Measurements from ENCODE around the gene CLASP1. TPM values are rescaled to one million over a fixed set of nuclear protein-coding genes. Genes with fewer than 3 reads are reported as not detected.

Gene CLASP1
- total and polyA plus RNA-seq, 2 donors (not counting 3 experiments of a cell fraction or from before 2014, with no cell fraction given) = 10.0 to 57.9 TPM

DNA sequence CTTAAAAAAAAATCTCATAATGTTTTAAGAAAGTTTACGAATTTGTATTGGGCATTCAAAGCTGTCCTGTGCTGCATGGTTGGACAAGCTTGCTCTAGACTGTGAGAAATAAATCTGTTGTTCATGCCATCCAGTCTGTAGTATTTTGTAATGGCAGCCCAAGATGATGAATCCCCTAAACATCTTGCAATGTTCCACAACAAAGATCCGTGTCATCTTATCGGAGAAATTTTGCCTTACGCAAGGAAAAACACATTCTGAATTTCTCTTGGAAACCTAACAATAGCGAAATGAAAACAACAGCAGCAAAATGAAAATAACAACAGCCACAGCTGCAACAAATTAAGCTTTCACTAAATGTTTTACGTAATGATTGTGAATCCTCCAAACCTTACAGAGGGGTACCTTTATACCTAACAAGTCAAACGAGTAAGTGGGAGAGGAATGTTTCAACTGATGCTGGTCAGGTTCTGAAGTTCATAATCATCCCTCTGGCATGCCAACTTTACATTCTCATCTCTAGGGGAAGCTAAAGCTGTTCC lies 194.6 kb downstream of the CLASP1 start:
- dilution Hi-C loops (cut with MboI; ENCODE audit: extremely low pct_ligation_motif_present, low sequenced_read_pairs) = no loop called here
- Histone ChIP-seq H3K9me1 (replicated peaks; ENCODE audit: control insufficient read depth, extremely low read depth, insufficient read depth, low read length) (no peaks in the 10 kb centered on the region), H3K4me3 (replicated peaks in 1 of 3; ENCODE audit: insufficient read depth in 1 of 3, low read depth in 1 of 3, low read length in 3 of 3) (no peak overlapping the region), H3K4me1 (ENCODE audit: control insufficient read depth, extremely low read depth, insufficient read depth, low read length) (no peaks in the 10 kb centered on the region), H3K9me3 (replicated peaks; ENCODE audit: control insufficient read depth, insufficient read depth, low read length) (no peaks in the 10 kb centered on the region), H2AFZ (ENCODE audit: low read depth, low read length) (no peak overlapping the region), H3K4me2 (ENCODE audit: insufficient read depth, low read length) (no peak overlapping the region), H3K36me3 (ENCODE audit: control insufficient read depth in 2 of 2, extremely low read depth in 1 of 2, insufficient read depth in 2 of 2, low read length in 2 of 2) (peaks cover 2 to 9% of the 10 kb centered on the region in 2 experiments), H3K9ac (replicated peaks; ENCODE audit: extremely low read depth, insufficient read depth, low read length) (no peak overlapping the region), H3K27me3 (ENCODE audit: control insufficient read depth in 2 of 2, insufficient read depth in 2 of 2, low read length in 2 of 2) (no peaks in the 10 kb centered on the region), H3K27ac (ENCODE audit: insufficient read depth, low read depth, low read length) (no peak overlapping the region), H3K79me2 (ENCODE audit: control insufficient read depth, insufficient read depth, low read length) (no peaks in the 10 kb centered on the region), H4K20me1 (replicated peaks; ENCODE audit: control insufficient read depth, extremely low read depth, insufficient read depth, low read length) (no peaks in the 10 kb centered on the region)
- DNase-seq (ENCODE audit: low read depth, low spot score) (no peak), FAIRE-seq (no peak)
- intact Hi-C loops (cut with micrococcal nuclease) = no loop called here
- ChIA-PET CTCF (interaction anchor here (1.2 kb wide), 1 partner anchor 53 kb away, joined by 3 read pairs; no protein-coding TSS in a partner anchor), POLR2A (no interaction called here)
- TF ChIP-seq FOS (IDR thresholded peaks at IDR 0.05; ENCODE audit: borderline replicate concordance, insufficient read depth, low read length) = no peak
- no peak for TF ChIP-seq POLR2AphosphoS5 (IDR thresholded peaks at IDR 0.05; ENCODE audit: insufficient read depth, low read depth, low read length)
- TF ChIP-seq MYC (IDR thresholded peaks at IDR 0.05; ENCODE audit: low read depth, low read length) = no peak
- no peak for TF ChIP-seq JUN (IDR thresholded peaks at IDR 0.05; ENCODE audit: borderline replicate concordance, insufficient read depth, insufficient read length, low read depth)
- TF ChIP-seq EZH2 (IDR thresholded peaks at IDR 0.05; ENCODE audit: borderline replicate concordance, low read depth, low read length, severe bottlenecking) = no peak
- no TSS peak for BruUV-seq (replicated peaks)

DNA sequence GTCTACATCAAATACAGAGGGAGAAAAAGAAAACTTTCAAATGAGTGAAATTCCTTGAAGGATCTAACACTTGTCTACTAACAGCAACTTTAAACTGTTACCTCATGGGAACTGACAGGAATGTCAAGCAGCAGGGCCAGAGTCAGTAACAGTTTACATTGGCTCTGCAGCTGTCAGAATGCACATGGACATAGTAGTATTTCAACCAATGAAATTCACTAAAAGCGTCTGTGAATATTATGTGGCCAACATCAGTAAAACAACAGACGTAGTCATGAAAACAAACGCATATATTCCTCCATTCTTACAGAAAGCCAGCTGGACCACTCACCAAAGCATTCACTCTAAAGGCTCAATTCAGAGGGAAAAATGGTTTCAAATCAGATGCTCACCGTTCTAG lies 197.9 kb downstream of the CLASP1 start:
- no peaks in the 10 kb centered on the region for H3K4me1 ChIP-seq (ENCODE audit: control insufficient read depth, extremely low read depth, insufficient read depth, low read length)
- H2AFZ ChIP-seq (ENCODE audit: low read depth, low read length) = no peak overlapping the region
- ChIA-PET CTCF (interaction anchor here (1.3 kb wide), 1 partner anchor 22 kb away, joined by 3 read pairs; no protein-coding TSS in a partner anchor), POLR2A (no interaction called here)
- no peaks in the 10 kb centered on the region for H3K9me3 ChIP-seq (replicated peaks; ENCODE audit: control insufficient read depth, insufficient read depth, low read length)
- intact Hi-C loops (cut with micrococcal nuclease) = no loop called here
- H3K9ac ChIP-seq (replicated peaks; ENCODE audit: extremely low read depth, insufficient read depth, low read length) = no peak overlapping the region
- DNase-seq (ENCODE audit: low read depth, low spot score) (no peak), FAIRE-seq (no peak)
- no peaks in the 10 kb centered on the region for H3K27me3 ChIP-seq (ENCODE audit: control insufficient read depth in 2 of 2, insufficient read depth in 2 of 2, low read length in 2 of 2)
- no peaks in the 10 kb centered on the region for H4K20me1 ChIP-seq (replicated peaks; ENCODE audit: control insufficient read depth, extremely low read depth, insufficient read depth, low read length)
- no TSS peak for BruUV-seq (replicated peaks)
- H3K9me1 ChIP-seq (replicated peaks; ENCODE audit: control insufficient read depth, extremely low read depth, insufficient read depth, low read length) = no peaks in the 10 kb centered on the region
- H3K4me3 ChIP-seq (replicated peaks in 1 of 3; ENCODE audit: insufficient read depth in 1 of 3, low read depth in 1 of 3, low read length in 3 of 3) = no peak overlapping the region
- H3K4me2 ChIP-seq (ENCODE audit: insufficient read depth, low read length) = no peak overlapping the region
- dilution Hi-C loops (cut with MboI; ENCODE audit: extremely low pct_ligation_motif_present, low sequenced_read_pairs) = no loop called here
- H3K79me2 ChIP-seq (ENCODE audit: control insufficient read depth, insufficient read depth, low read length) = no peaks in the 10 kb centered on the region
- H3K27ac ChIP-seq (ENCODE audit: insufficient read depth, low read depth, low read length) = no peak overlapping the region
- no peak for TF ChIP-seq EZH2 (IDR thresholded peaks at IDR 0.05; ENCODE audit: borderline replicate concordance, low read depth, low read length, severe bottlenecking)
- TF ChIP-seq POLR2A (IDR thresholded peaks at IDR 0.05; ENCODE audit: low read depth, low read length) = no peak
- no peak for TF ChIP-seq FOS (IDR thresholded peaks at IDR 0.05; ENCODE audit: borderline replicate concordance, insufficient read depth, low read length)
- TF ChIP-seq GATA2 (IDR thresholded peaks at IDR 0.05; ENCODE audit: insufficient read depth, insufficient read length, low read depth, low read length) = no peak
- no peak for TF ChIP-seq MYC (IDR thresholded peaks at IDR 0.05; ENCODE audit: low read depth, low read length)
- TF ChIP-seq, protein P1, sequence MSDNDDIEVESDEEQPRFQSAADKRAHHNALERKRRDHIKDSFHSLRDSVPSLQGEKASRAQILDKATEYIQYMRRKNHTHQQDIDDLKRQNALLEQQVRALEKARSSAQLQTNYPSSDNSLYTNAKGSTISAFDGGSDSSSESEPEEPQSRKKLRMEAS (IDR thresholded peaks at IDR 0.05; ENCODE audit: insufficient read depth, insufficient read length) = no peak
- TF ChIP-seq POLR2AphosphoS5 (IDR thresholded peaks at IDR 0.05; ENCODE audit: insufficient read depth, low read depth, low read length) = no peak
- no peak for TF ChIP-seq JUN (IDR thresholded peaks at IDR 0.05; ENCODE audit: borderline replicate concordance, insufficient read depth, insufficient read length, low read depth)
- TF ChIP-seq CTCF (IDR thresholded peaks at IDR 0.05; ENCODE audit: extremely low read depth in 1 of 2, insufficient read depth in 1 of 2, low read depth in 1 of 2, low read length in 2 of 2) = no peak
- peaks cover 9 to 13% of the 10 kb centered on the region in 2 experiments for H3K36me3 ChIP-seq (ENCODE audit: control insufficient read depth in 2 of 2, extremely low read depth in 1 of 2, insufficient read depth in 2 of 2, low read length in 2 of 2)

Measured in endothelial cell of umbilical vein (primary cell).